GM18951 (cell line): Measurements from ENCODE around the gene COL18A1.

Experiments used
- POLR2A ChIP-seq: IDR thresholded peaks from 4 replicates; pipeline ENCODE4 v1.6.1; 2011; ENCODE audit warnings: mild to moderate bottlenecking; ENCODE audit not compliant: insufficient read length, insufficient read depth; ENCODE audit errors: extremely low read depth
- in situ Hi-C: fragments of 300-500 bp; cut with MboI; formaldehyde crosslinking; loops from one replicate; pipeline ENCODE4 v1.12.0; 2022; ENCODE audit warnings: low sequenced_read_pairs, mixed read lengths, inconsistent platforms; ENCODE audit not compliant: unreplicated experiment

The COL18A1 gene

DNA sequence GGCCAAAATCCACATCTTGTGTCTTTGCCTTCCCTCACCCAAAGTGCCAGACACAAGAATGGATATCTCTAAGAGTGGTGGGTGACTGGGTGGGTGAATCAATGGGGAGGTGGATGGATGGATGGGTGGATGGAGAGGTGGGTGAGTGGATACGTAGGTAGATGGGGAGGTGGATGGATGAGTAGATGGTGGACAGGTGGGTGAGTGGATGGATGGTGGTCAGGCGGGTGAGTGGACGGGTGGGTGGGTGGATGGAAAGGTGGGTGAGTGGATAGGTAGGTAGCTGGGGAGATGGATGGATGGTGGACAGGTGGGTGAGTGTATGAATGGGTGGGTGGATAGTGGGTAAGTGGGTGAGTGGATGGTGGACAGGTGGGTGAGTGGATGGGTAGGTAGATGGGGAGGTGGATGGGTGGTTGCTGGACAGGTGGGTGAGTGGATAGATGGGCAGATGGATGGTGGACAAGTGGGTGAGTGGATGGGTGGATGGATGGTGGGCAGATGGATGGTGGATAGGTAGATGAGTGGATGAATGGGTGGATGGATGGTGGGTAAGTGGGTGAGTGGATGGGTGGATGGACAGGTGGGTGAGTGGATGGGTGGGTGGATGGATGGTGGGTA is 103.0 kb downstream of the COL18A1 start:
- TF ChIP-seq POLR2A, result no peak
- in situ Hi-C loops, result no loop called here

- TF ChIP-seq POLR2A, result no peak
- in situ Hi-C loops, result no loop called here
Measured at GRCh38 chr21:45508607-45509565, 103.9 kb downstream of the COL18A1 start.

- TF ChIP-seq POLR2A, result peak; percentile 17
- in situ Hi-C loops, result no loop called here
Measured at GRCh38 chr21:45509566-45510465, 104.9 kb downstream of the COL18A1 start.

DNA sequence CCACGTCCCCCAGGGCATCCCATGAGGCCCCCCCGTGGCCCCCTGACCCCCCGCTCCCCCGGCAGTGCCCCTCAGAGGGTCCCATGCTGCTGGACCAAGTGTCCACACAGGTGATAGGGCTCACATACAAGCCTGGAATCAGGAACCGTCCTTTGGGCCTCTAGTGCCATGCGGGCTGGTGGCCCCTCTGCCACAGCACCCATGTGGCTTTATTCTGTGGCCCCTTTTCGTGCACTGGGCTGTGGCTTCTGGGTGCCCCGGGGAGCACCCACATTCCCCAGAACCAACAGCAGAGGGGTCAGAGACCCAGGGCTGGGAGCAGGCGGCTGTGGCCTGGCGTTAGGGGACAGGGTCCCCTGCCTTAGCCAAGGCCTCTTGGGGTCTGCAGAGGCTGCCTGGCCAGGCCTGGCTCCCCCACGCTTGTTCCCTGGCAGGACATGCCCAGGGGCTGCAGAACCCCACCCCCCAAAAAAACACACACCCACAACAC is 105.5 kb downstream of the COL18A1 start:
- no peak for TF ChIP-seq POLR2A
- in situ Hi-C loops, result no loop called here

GRCh38 chr21:45511007-45511406 is 106.0 kb downstream of the COL18A1 start:
- no peak for TF ChIP-seq POLR2A
- in situ Hi-C loops, result no loop called here

DNA sequence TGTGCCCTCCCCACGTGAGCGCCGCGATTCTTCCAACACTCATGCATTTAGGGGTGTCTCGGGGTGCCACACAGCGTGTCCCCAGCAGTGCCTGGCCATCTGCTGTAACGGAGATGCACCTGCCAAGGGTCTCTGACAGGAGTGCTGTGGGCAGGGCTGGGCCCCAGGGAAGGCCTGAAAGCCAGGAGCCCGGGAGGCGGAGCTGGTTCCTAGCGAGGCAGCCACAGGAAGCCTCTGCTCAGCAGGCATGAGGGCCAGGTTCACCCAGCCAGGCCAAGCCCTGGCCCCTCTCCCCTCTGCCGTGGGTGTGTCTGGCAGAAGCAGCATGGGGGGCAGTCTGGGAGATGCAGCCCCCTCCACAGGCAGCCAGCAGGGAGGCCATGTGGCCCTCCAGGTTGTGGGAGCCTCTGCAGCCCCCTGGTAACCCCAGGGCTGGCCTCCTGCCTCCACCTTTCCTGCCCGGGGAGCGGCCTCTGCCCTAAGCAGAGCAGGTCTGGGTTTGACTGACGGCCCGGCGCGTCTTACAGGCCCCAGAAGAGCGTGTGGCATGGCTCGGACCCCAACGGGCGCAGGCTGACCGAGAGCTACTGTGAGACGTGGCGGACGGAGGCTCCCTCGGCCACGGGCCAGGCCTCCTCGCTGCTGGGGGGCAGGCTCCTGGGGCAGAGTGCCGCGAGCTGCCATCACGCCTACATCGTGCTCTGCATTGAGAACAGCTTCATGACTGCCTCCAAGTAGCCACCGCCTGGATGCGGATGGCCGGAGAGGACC is 106.9 kb downstream of the COL18A1 start:
- in situ Hi-C loops, result no loop called here
- no peak for TF ChIP-seq POLR2A

GRCh38 chr21:45512626-45513002 is 107.6 kb downstream of the COL18A1 start:
- TF ChIP-seq POLR2A, result no peak
- in situ Hi-C loops, result no loop called here

- no peak for TF ChIP-seq POLR2A
Measured at GRCh38 chr21:45513003-45513717, 108.2 kb downstream of the COL18A1 start.

DNA sequence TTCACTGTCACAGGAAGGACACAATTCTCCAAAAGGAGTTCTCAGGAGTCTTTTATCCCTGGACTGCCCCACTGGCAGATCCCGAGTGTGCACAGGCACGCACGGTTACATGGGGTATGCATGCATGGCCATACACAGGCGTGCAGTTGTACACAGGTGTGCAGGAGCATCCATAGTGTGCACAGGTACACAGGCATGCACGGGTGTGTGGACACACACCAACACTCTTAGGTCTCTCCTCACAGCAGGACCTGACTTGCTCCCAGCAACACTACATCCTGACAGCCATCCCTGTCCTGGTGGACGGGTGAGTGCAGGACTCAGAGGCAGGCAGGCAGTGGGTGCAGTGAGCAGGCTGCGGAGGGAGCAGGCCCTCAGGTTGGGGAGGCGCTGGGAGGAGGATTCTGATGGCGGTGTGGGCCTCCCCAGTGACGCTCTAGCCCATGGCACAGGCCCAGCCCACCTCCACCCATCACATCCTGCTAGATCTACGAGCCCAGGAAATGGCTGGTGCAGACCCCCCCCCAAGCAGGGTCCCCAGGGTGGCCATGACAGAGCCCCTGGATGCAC is 108.9 kb downstream of the COL18A1 start:
- TF ChIP-seq POLR2A, result no peak
- in situ Hi-C loops, result no loop called here

More at GRCh38 chr21:45513003-45513717, 108.2 kb downstream of the COL18A1 start:
- in situ Hi-C loops, result no loop called here

DNA sequence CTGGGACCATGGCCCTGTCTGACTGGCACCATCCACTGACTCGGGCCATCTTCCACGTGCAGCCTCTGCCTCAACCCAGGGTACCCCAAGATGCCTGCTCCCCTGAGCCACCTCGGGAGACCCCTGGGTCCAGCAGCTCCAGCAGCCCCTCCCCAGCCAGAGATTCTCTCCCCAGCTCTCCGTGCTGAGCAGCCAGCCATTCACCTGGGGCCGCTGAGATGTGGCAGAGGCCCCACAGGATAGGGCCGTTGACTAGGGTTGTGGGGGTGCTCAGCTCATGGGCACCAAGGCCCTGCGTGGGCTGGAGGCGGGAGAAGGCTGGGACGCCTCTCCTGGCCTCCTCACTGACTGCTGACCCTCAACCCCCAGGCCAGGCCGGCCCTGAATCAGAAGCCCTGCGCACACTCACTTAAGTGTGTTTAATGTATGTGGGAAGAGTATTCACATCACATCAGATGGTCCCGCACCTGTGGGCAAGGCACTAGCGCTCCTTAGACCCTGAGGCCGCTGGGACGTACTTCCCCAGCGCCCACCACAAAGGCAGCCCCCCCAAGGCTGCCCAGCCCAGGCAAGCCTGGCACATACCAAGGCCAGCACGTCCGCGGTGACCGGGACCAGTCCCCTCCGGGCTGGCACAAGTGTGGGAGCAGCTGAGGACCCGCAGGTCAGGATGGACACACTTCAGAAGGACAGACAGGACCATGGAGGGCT is 109.5 kb downstream of the COL18A1 start:
- in situ Hi-C loops, result no loop called here
- TF ChIP-seq POLR2A, result no peak
